Nephron progenitor cell (in vitro differentiated cells): Measurements from ENCODE around the gene STAC2.

ENCODE experiments used
- DNase-seq: peaks from one replicate; pipeline ENCODE4 v3.0.0; 2021
- H3K27ac Mint-ChIP-seq: 2 replicates; pipeline ENCODE4 v1.8.0; 2021; ENCODE audit warnings: mild to moderate bottlenecking, moderate library complexity, mixed read lengths
- H3K27me3 Mint-ChIP-seq: 2 replicates; pipeline ENCODE4 v1.8.0; 2021; ENCODE audit warnings: mild to moderate bottlenecking, low read depth, mixed read lengths; ENCODE audit not compliant: poor library complexity
- H3K36me3 Mint-ChIP-seq: 2 replicates; pipeline ENCODE4 v1.8.0; 2021; ENCODE audit warnings: low read depth, mixed read lengths
- H3K4me1 Mint-ChIP-seq: 2 replicates; pipeline ENCODE4 v1.8.0; 2021; ENCODE audit warnings: mixed read lengths
- H3K4me3 Mint-ChIP-seq: 2 replicates; pipeline ENCODE4 v1.8.0; 2021; ENCODE audit warnings: mild to moderate bottlenecking, moderate library complexity, mixed read lengths
- H3K9me3 Mint-ChIP-seq: 2 replicates; pipeline ENCODE4 v1.8.0; 2021; ENCODE audit warnings: mild to moderate bottlenecking, moderate library complexity, mixed read lengths
- CTCF ChIP-seq: fragments of 200-600 bp; sonication (generic); IDR thresholded peaks from 2 replicates; pipeline ENCODE4 v1.5.0; 2021; ENCODE audit warnings: antibody characterized with exemption

STAC2 gene

DNA sequence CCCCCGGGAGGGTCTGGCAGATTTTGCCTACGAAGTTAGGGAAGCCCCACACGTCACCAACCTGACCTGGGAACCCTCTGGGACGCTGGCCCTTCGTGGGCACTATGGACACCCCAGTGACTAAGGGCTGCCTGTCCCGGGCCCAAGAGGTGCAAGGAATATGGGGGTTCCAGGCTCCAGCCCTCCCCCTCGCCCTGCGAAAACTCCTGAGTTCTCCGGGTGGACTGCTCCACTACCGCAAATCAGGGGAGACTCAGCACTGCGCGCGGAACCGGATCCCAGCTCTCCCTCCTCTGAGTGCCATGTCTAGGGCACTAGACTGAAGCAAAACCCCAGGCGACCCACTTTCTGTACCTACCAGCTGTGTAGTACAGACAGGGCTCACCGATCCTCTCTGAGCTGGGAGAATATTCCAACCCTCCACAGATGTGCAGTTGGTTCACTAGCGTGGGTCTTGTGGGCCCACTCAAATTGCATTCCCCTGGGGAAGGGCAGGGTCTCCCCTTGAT, 59.9 kb downstream of the STAC2 start, which contains the start of gene ARL5C:
ARL5C (minus strand) TSS at position 321 of the 509 bp plus-strand sequence. CDS start 401 bp downstream, outside the sequence.
- peak within 1 kb of the TSS; percentile 86 for H3K4me3 Mint-ChIP-seq
- H3K9me3 Mint-ChIP-seq, result peaks cover 9% of the 10 kb centered on the region
- TF ChIP-seq CTCF, result no peak
- no peak for DNase-seq
- H3K36me3 Mint-ChIP-seq, result no peaks in the 10 kb centered on the region
- peak within 1 kb of the TSS; percentile 11 for H3K27ac Mint-ChIP-seq
- H3K4me1 Mint-ChIP-seq, result peaks cover 45% of the 10 kb centered on the region
- peaks cover 54% of the 10 kb centered on the region for H3K27me3 Mint-ChIP-seq

DNA sequence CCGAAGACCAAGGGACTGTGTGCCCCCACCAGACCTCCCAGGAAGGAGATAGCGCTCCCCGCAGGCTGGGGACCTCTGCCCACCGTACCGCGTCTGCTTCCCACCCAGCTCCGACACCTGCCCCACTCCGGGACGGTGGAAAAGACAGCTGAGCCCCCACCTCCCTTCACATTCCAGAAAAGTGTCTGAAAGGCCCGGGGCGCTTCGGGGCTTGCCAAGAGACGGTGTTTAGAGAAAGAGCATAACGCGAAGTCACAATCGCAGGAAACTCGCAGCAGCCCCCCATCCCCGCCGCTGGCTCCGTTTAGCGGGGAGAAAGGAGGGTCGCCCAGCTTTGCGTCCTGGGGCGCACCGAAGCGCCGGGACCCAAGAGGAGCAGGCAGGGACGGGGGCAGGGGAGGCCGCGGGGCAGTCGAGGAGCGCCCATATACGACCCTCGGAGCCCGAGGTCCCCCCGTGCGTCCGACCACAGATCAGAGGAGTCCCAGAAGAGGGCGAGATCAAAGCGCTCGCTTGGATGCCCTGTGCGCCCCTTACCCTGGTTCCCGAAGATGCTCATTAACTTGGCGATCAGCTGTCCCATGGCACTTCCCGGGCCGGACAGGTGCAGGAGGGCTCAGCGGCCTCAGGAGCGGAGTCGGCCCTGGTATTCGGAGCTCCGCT, 60.4 kb downstream of the STAC2 start:
- TF ChIP-seq CTCF, result no peak
- peak; percentile 32 for DNase-seq
- H3K4me3 Mint-ChIP-seq, result peak overlapping the region; percentile 86
- H3K4me1 Mint-ChIP-seq, result peaks cover 40% of the 10 kb centered on the region
- peaks cover 9% of the 10 kb centered on the region for H3K9me3 Mint-ChIP-seq
- H3K27me3 Mint-ChIP-seq, result peaks cover 58% of the 10 kb centered on the region
- no peaks in the 10 kb centered on the region for H3K36me3 Mint-ChIP-seq
- H3K27ac Mint-ChIP-seq, result no peak overlapping the region

DNA sequence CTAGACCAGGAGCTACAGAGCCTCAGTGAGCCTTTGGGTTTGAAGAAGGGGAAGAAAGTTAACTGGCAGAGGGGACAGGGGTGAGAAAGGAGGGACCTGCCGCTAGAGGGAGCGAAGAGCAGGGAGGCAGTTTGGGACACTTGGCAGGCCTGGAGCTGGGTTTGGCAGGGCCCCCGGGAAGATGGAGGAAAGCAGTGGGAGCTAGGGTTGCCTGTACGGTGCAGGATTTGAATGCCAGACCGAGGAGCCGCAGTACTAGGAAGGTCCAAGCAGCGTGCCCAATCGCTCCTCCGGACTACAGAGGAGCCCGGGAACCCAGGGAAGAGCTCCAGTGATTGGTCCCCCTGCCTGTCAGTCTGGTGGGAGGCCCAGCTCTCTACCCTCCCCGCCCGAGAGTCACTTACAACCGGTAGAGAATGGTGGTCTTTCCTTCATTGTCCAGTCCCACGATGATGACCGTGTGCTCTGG, 61.0 kb downstream of the STAC2 start:
- peak overlapping the region; percentile 86 for H3K4me3 Mint-ChIP-seq
- no peak overlapping the region for H3K27ac Mint-ChIP-seq
- peaks cover 62% of the 10 kb centered on the region for H3K27me3 Mint-ChIP-seq
- peaks cover 38% of the 10 kb centered on the region for H3K4me1 Mint-ChIP-seq
- peak; percentile 67 for TF ChIP-seq CTCF
- DNase-seq, result peak; percentile 88
- H3K9me3 Mint-ChIP-seq, result peaks cover 9% of the 10 kb centered on the region
- H3K36me3 Mint-ChIP-seq, result no peaks in the 10 kb centered on the region

GRCh38 chr17:39161962-39162361, 63.8 kb downstream of the STAC2 start:
- no peak overlapping the region for H3K27ac Mint-ChIP-seq
- DNase-seq, result no peak
- no peaks in the 10 kb centered on the region for H3K9me3 Mint-ChIP-seq
- H3K4me3 Mint-ChIP-seq, result no peak overlapping the region
- H3K4me1 Mint-ChIP-seq, result peaks cover 25% of the 10 kb centered on the region
- no peaks in the 10 kb centered on the region for H3K36me3 Mint-ChIP-seq
- H3K27me3 Mint-ChIP-seq, result peaks cover 52% of the 10 kb centered on the region
- TF ChIP-seq CTCF, result no peak
